ENCODE measurements around the gene WNT11. TPM values are rescaled to one million over a fixed set of nuclear protein-coding genes. Genes with fewer than 3 reads are reported as not detected.
A peak's percentile ranks its signal among the peaks of the same experiment; 100 is the strongest.

Gene WNT11
- total RNA-seq, 1 experiment from 2014 or later: not detected

- Mint-ChIP-seq H3K9me3 (peaks cover 0 to 3% of the 10 kb centered on the region in 2 experiments; a peak in 1 of 5 replicates), H3K36me3 (ENCODE audit: insufficient read depth in 1 of 3, low read depth in 3 of 3) (no peaks in the 10 kb centered on the region; a peak in 1 of 7 replicates), H3K4me1 (peaks cover 14 to 15% of the 10 kb centered on the region in 2 experiments), H3K27ac (no peak overlapping the region), H3K4me3 (no peak overlapping the region), H3K27me3 (ENCODE audit: low read depth) (peaks cover 25% of the 10 kb centered on the region)
- Histone ChIP-seq H4K5ac (ENCODE audit: insufficient read length, low read depth, low read length) (no peak overlapping the region), H4K8ac (replicated peaks; ENCODE audit: insufficient read length, low read depth, low read length) (no peak overlapping the region), H2AFZ (ENCODE audit: low read length) (no peak overlapping the region), H3K79me2 (ENCODE audit: insufficient read depth, low read length) (no peaks in the 10 kb centered on the region), H3K9ac (ENCODE audit: extremely low read depth, insufficient read length, low read length) (no peak overlapping the region), H2AK5ac (ENCODE audit: insufficient read length, low read length) (no peak overlapping the region), H3K18ac (ENCODE audit: insufficient read length, low read depth, low read length) (no peak overlapping the region), H3K9me3 (ENCODE audit: control insufficient read depth, low read depth, low read length) (no peaks in the 10 kb centered on the region), H3T11ph (ENCODE audit: low read length) (no peak overlapping the region), H2BK120ac (ENCODE audit: low read depth, low read length, poor library complexity, severe bottlenecking) (no peak overlapping the region), H2BK20ac (ENCODE audit: low read depth, low read length, poor library complexity, severe bottlenecking) (no peak overlapping the region), H3K56ac (ENCODE audit: insufficient read length, low read depth, low read length) (no peak overlapping the region), H3K27ac (ENCODE audit: insufficient read length, low read depth, low read length) (no peak overlapping the region), H3K14ac (ENCODE audit: insufficient read depth, low read length) (no peak overlapping the region), H3K79me1 (ENCODE audit: insufficient read depth, low read depth, low read length, poor library complexity, severe bottlenecking) (no peaks in the 10 kb centered on the region), H3K4me2 (ENCODE audit: insufficient read depth, insufficient read length, low read length) (no peak overlapping the region), H3K27me3 (ENCODE audit: insufficient read depth, low read length) (no peaks in the 10 kb centered on the region; the same call in 1 of the 2 replicates), H3K23ac (ENCODE audit: insufficient read length, low read depth, low read length) (no peak overlapping the region), H2BK15ac (ENCODE audit: low read depth, low read length) (no peak overlapping the region), H4K91ac (ENCODE audit: insufficient read length, low read depth, low read length) (no peak overlapping the region), H3K4ac (ENCODE audit: low read depth, low read length) (no peak overlapping the region), H3K4me1 (ENCODE audit: insufficient read depth, low read length) (peaks cover 3% of the 10 kb centered on the region; the same call in 1 of the 2 replicates), H4K20me1 (ENCODE audit: control insufficient read depth, insufficient read depth, insufficient read length) (no peaks in the 10 kb centered on the region), H3K23me2 (ENCODE audit: insufficient read length, low read depth, low read length, poor library complexity, severe bottlenecking) (no peaks in the 10 kb centered on the region), H2BK12ac (ENCODE audit: insufficient read length, low read depth, low read length) (no peak overlapping the region), H2BK5ac (ENCODE audit: insufficient read length, low read length) (no peak overlapping the region)
- peak; percentile 65 for TF ChIP-seq CTCF (conservative IDR thresholded peaks at IDR 0.05)
- WGBS (ENCODE audit: extremely low coverage, insufficient read length, low lambda C conversion rate): no CpG with 5 or more reads among the region's 1 CpG
- peak; percentile 65 for DNase-seq
Observed at GRCh38 chr11:76248210-76248609, 41.9 kb upstream of the WNT11 start.
